Activated B cell treated with CpG ODN at 0.5 μM for 24 hours (primary cell): ENCODE data around the gene C3. TPM values are rescaled to one million over a fixed set of nuclear protein-coding genes. Genes with fewer than 3 reads are reported as not detected.

Experiments used
- ATAC-seq: fragments of 200-7000 bp; cut with Tn5 transposase; one replicate; pipeline ENCODE4 v1.10.0; 2021; ENCODE audit warnings: low read depth, mild to moderate bottlenecking, moderate library complexity
- CTCF ChIA-PET: fragments of 350-600 bp; sonication (Branson Sonifier 250); formaldehyde crosslinking; loops from one replicate; lab custom pipeline; 2021; ENCODE audit warnings: antibody characterized with exemption; lab: Charles Lee
- POLR2A ChIA-PET: fragments of 350-600 bp; sonication (Branson Sonifier 250); formaldehyde crosslinking; loops from one replicate; lab custom pipeline; 2021; ENCODE audit warnings: antibody characterized with exemption; lab: Charles Lee
- DNase-seq: peaks from one replicate; pipeline ENCODE4 v3.0.0; 2022
- H3K27ac Mint-ChIP-seq: one replicate; pipeline ENCODE4 v1.8.0; 2020; ENCODE audit warnings: mixed read lengths
- H3K27me3 Mint-ChIP-seq: one replicate; pipeline ENCODE4 v1.8.0; 2021; ENCODE audit warnings: mixed read lengths
- H3K36me3 Mint-ChIP-seq: one replicate; pipeline ENCODE4 v1.8.0; 2021; ENCODE audit warnings: low read depth, mixed read lengths
- H3K4me1 Mint-ChIP-seq: one replicate; pipeline ENCODE4 v1.8.0; 2021; ENCODE audit warnings: mixed read lengths
- H3K4me3 Mint-ChIP-seq: one replicate; pipeline ENCODE4 v1.8.0; 2020; ENCODE audit warnings: mild to moderate bottlenecking, mixed read lengths
- H3K9me3 Mint-ChIP-seq: one replicate; pipeline ENCODE4 v1.8.0; 2020; ENCODE audit warnings: mixed read lengths
- intact Hi-C: fragments of 100-400 bp; cut with micrococcal nuclease; formaldehyde crosslinking; loops from one replicate; pipeline ENCODE4 v1.15.1; 2024
- total RNA-seq: library from RNA; stranded (reverse); gene quantifications from 2 replicates; pipeline ENCODE4 v1.2.3, GENCODE V29; 2022
- TF ChIP-seq, protein P1 (sequence below): fragments of 200-600 bp; IDR thresholded peaks from one replicate; pipeline ENCODE4 v1.8.0; 2022; ENCODE audit warnings: antibody characterized with exemption, mild to moderate bottlenecking

C3 gene
- total RNA-seq, 1 donor from 2014 or later: 0.53 TPM

DNA sequence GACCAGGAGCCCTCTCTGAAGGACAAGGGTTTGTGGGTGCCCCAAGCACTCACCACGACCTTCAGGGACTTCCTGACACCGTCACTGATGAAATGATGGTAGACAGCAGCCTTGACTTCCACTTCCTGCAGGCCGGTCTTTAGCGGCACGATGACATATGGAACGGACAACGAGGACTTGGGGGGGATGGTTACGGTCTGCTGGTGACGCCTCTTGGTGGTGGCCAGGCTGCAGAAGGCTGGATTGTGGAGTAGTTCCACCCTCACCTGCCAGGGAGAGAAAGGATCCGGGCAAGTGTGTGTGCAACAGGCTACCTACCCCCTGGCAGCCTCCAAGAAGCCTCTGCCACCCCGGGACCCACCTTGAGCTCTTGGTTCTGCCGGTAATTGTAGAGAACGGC lies 23.2 kb downstream of the C3 start:
- ChIA-PET POLR2A (no interaction called here), CTCF (no interaction called here)
- intact Hi-C loops: no loop called here
- H3K27ac Mint-ChIP-seq: no peak overlapping the region
- ATAC-seq (no peak), DNase-seq (no peak)
- TF ChIP-seq, protein P1, sequence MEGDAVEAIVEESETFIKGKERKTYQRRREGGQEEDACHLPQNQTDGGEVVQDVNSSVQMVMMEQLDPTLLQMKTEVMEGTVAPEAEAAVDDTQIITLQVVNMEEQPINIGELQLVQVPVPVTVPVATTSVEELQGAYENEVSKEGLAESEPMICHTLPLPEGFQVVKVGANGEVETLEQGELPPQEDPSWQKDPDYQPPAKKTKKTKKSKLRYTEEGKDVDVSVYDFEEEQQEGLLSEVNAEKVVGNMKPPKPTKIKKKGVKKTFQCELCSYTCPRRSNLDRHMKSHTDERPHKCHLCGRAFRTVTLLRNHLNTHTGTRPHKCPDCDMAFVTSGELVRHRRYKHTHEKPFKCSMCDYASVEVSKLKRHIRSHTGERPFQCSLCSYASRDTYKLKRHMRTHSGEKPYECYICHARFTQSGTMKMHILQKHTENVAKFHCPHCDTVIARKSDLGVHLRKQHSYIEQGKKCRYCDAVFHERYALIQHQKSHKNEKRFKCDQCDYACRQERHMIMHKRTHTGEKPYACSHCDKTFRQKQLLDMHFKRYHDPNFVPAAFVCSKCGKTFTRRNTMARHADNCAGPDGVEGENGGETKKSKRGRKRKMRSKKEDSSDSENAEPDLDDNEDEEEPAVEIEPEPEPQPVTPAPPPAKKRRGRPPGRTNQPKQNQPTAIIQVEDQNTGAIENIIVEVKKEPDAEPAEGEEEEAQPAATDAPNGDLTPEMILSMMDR: no peak
- no peak overlapping the region for H3K4me3 Mint-ChIP-seq
- no peaks in the 10 kb centered on the region for H3K4me1 Mint-ChIP-seq
- H3K27me3 Mint-ChIP-seq: peaks cover under 1% of the 10 kb centered on the region
- H3K9me3 Mint-ChIP-seq: no peaks in the 10 kb centered on the region
- no peaks in the 10 kb centered on the region for H3K36me3 Mint-ChIP-seq

DNA sequence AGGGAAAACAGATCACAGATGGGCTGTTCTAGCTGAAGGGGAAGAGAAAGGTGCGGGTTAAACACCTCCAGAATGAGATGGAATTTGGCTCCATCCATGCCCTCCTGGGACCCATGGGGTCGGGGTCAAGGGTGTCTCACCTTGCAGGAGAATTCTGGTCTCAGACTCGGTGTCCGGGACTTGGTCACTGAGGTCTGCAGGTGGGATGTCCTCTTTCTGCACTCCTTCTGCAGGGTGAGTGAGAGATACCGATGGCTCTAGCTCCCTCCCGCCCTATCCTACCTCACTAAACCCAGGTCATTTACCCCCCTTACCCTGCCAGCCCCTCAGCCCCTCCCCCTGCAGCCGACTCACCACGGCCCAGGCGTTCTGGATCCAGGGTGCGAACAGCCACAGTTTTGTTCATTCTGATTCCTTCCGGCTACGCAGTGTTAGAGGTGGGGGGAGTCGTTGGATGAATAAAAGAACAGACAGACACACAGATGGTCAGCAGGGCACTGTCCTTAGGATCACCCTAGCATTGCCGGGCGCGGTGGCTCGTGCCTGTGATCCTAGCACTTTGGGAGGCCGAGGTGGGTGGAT lies 24.1 kb downstream of the C3 start:
- no peak overlapping the region for H3K27ac Mint-ChIP-seq
- H3K9me3 Mint-ChIP-seq: no peaks in the 10 kb centered on the region
- ATAC-seq (no peak), DNase-seq (no peak)
- intact Hi-C loops: no loop called here
- H3K4me3 Mint-ChIP-seq: no peak overlapping the region
- H3K36me3 Mint-ChIP-seq: no peaks in the 10 kb centered on the region
- TF ChIP-seq, protein P1: no peak
- H3K4me1 Mint-ChIP-seq: no peaks in the 10 kb centered on the region
- ChIA-PET POLR2A (no interaction called here), CTCF (no interaction called here)
- peaks cover 4% of the 10 kb centered on the region for H3K27me3 Mint-ChIP-seq

DNA sequence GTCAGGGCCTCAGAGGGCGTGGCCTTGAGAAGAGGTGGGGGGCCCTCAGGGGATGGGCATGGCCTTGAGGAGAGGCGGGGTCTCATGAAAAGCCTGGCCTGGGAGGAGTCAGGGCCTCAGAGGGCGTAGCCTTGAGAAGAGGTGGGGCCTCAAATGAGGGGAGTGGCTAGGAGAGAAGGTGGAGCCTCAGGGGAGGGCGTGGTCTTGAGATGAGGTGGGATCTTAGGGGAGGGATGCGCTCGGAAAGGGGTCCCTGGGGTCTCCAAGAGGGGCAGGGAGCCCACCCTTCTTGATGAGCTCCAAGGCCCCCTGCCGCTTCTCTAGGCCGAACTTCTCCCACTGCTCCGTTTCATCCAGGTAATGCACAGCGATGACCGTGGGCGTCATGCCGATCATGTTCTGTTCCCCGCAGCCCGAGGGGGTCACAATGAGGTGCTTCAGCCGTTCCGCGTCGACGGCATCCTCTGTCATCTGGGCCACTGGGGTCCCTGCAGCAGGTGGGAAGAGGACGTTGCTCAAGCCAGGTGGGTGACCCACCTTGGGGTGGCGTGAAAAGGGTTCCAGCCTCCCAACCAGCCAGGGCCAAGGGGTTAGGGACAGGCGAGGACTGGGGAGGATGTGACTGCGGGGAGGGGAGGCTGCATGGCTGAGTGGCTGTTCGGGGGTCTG lies 26.2 kb downstream of the C3 start:
- H3K27me3 Mint-ChIP-seq: peaks cover 6% of the 10 kb centered on the region
- H3K9me3 Mint-ChIP-seq: no peaks in the 10 kb centered on the region
- DNase-seq (no peak), ATAC-seq (peak; percentile 7)
- H3K4me1 Mint-ChIP-seq: no peaks in the 10 kb centered on the region
- H3K4me3 Mint-ChIP-seq: no peak overlapping the region
- ChIA-PET POLR2A (interaction anchor here (0.7 kb wide), 1 partner anchor 107 kb away, joined by 5 read pairs; no protein-coding TSS in a partner anchor), CTCF (no interaction called here)
- intact Hi-C loops: no loop called here
- TF ChIP-seq, protein P1: no peak
- no peaks in the 10 kb centered on the region for H3K36me3 Mint-ChIP-seq
- no peak overlapping the region for H3K27ac Mint-ChIP-seq

DNA sequence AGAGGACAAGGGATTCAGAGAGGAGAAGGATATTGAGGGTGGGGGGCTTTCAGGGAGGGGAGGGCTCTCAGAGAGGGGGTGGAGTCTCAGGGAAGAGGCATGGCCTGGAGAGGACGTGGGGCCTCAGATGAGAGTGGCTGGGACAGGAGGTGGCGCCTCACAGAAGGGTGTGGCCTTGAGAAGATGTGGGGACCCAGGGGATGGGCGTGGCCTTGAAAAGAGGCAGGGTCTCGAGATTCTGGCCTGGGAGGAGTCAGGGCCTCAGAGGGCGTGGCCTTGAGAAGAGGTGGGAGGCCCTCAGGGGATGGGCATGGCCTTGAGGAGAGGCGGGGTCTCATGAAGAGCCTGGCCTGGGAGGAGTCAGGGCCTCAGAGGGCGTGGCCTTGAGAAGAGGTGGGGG lies 26.8 kb downstream of the C3 start:
- TF ChIP-seq, protein P1: no peak
- peaks cover 6% of the 10 kb centered on the region for H3K27me3 Mint-ChIP-seq
- ChIA-PET CTCF (no interaction called here), POLR2A (no interaction called here)
- no peaks in the 10 kb centered on the region for H3K4me1 Mint-ChIP-seq
- no peak overlapping the region for H3K4me3 Mint-ChIP-seq
- H3K9me3 Mint-ChIP-seq: peaks cover 1% of the 10 kb centered on the region
- intact Hi-C loops: no loop called here
- no peak overlapping the region for H3K27ac Mint-ChIP-seq
- ATAC-seq: no peak
- no peaks in the 10 kb centered on the region for H3K36me3 Mint-ChIP-seq
- no peak for DNase-seq

DNA sequence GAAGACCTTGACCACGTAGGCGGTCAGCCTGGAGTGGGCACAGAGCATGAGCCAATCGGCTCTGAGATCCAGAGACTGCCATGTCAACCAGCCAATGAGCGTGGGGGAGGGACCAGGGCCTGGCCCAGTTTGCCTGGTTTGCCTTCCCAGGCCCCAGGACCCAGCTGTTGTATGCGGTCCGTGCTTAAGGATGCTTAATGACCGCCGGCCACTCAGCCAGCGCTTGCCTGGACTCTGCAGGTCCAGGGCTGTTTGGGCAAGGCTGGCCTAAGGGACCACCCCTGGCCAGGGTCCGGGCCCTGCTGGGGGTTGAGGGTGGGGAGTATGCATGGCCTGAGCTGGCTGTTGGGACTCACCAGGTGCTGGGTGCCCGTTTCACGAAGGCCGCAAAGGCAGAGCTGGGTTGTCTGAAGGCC lies 27.4 kb downstream of the C3 start:
- CTCF ChIA-PET: no interaction called here
- ATAC-seq (no peak), DNase-seq (no peak)
- no peaks in the 10 kb centered on the region for H3K36me3 Mint-ChIP-seq
- intact Hi-C loops: no loop called here
- POLR2A ChIA-PET: interaction anchor here (0.7 kb wide), 1 partner anchor 171 kb away, joined by 4 read pairs; no protein-coding TSS in a partner anchor
- peaks cover 6% of the 10 kb centered on the region for H3K27me3 Mint-ChIP-seq
- no peak overlapping the region for H3K27ac Mint-ChIP-seq
- TF ChIP-seq, protein P1: no peak
- peaks cover 3% of the 10 kb centered on the region for H3K9me3 Mint-ChIP-seq
- H3K4me3 Mint-ChIP-seq: no peak overlapping the region
- no peaks in the 10 kb centered on the region for H3K4me1 Mint-ChIP-seq
